Activated CD4-positive, alpha-beta T cell treated with anti-CD3 and anti-CD28 coated beads for 48 hours (primary cell): Measurements from ENCODE around the gene CACNA1A.

ENCODE experiments used
- DNase-seq: peaks from one replicate; pipeline ENCODE4 v3.0.0-alpha.2; 2020

Gene CACNA1A

GRCh38 chr19:13356686-13357280 is 149.5 kb downstream of the CACNA1A start:
- DNase-seq = no peak

GRCh38 chr19:13356185-13356584 is 150.1 kb downstream of the CACNA1A start:
- no peak for DNase-seq

GRCh38 chr19:13355356-13355755 is 150.9 kb downstream of the CACNA1A start:
- no peak for DNase-seq

- no peak for DNase-seq
Measured at GRCh38 chr19:13353625-13354024, 152.7 kb downstream of the CACNA1A start.

GRCh38 chr19:13350759-13351158 is 155.5 kb downstream of the CACNA1A start:
- DNase-seq = no peak

- no peak for DNase-seq
Measured at GRCh38 chr19:13350072-13350471, 156.2 kb downstream of the CACNA1A start.

- no peak for DNase-seq
Measured at GRCh38 chr19:13347367-13347766, 158.9 kb downstream of the CACNA1A start.

GRCh38 chr19:13343514-13343913 is 162.8 kb downstream of the CACNA1A start:
- DNase-seq = no peak

GRCh38 chr19:13342672-13343071 is 163.6 kb downstream of the CACNA1A start:
- no peak for DNase-seq

GRCh38 chr19:13339869-13340268 is 166.4 kb downstream of the CACNA1A start:
- no peak for DNase-seq

GRCh38 chr19:13337181-13337580 is 169.1 kb downstream of the CACNA1A start:
- no peak for DNase-seq

GRCh38 chr19:13334801-13335481 is 171.3 kb downstream of the CACNA1A start:
- no peak for DNase-seq

GRCh38 chr19:13330285-13330684 is 176.0 kb downstream of the CACNA1A start:
- DNase-seq = no peak

- no peak for DNase-seq
Measured at GRCh38 chr19:13329766-13330165, 176.5 kb downstream of the CACNA1A start.

- no peak for DNase-seq
Measured at GRCh38 chr19:13328241-13328640, 178.0 kb downstream of the CACNA1A start.

GRCh38 chr19:13319526-13319925 is 186.8 kb downstream of the CACNA1A start:
- DNase-seq = no peak

- no peak for DNase-seq
Measured at GRCh38 chr19:13318190-13318589, 188.1 kb downstream of the CACNA1A start.

GRCh38 chr19:13315495-13315894 is 190.8 kb downstream of the CACNA1A start:
- DNase-seq = no peak

- DNase-seq = no peak
Measured at GRCh38 chr19:13314761-13315160, 191.5 kb downstream of the CACNA1A start.

- DNase-seq = no peak
Measured at GRCh38 chr19:13313875-13314274, 192.4 kb downstream of the CACNA1A start.

GRCh38 chr19:13309864-13310263 is 196.4 kb downstream of the CACNA1A start:
- no peak for DNase-seq

- no peak for DNase-seq
Measured at GRCh38 chr19:13303381-13304129, 202.7 kb downstream of the CACNA1A start.

- DNase-seq = no peak
Measured at GRCh38 chr19:13302526-13303270, 203.6 kb downstream of the CACNA1A start.
